HepG2 (cell line): Measurements from ENCODE around the gene WASF1. TPM values are rescaled to one million over a fixed set of nuclear protein-coding genes. Genes with fewer than 3 reads are reported as not detected.
A peak's percentile ranks its signal among the peaks of the same experiment; 100 is the strongest.

Experiments
- ATAC-seq: fragments of 200-7000 bp; cut with Tn5 transposase; 3 replicates; pipeline ENCODE4 v1.9.1; 2020; ENCODE audit warnings: mild to moderate bottlenecking, moderate library complexity
- BruUV-seq: library from RNA; stranded (reverse); fragments of 400-500 nt; replicated peaks from 2 replicates; lab custom pipeline; 2021; lab: Mats Ljungman, UMichigan
- CTCF ChIA-PET: fragments of 300-600 bp; formaldehyde crosslinking; extraction: SDS; loops from one replicate; lab custom pipeline; 2021; ENCODE audit warnings: low total read pairs, inconsistent platforms, low intra/inter-chr PET ratio; lab: Yijun Ruan, JAX
- POLR2A ChIA-PET: fragments of 350-600 bp; sonication (Branson Sonifier 250); formaldehyde crosslinking; loops from one replicate; lab custom pipeline; 2020; ENCODE audit warnings: antibody characterized with exemption, inconsistent platforms; lab: Yijun Ruan, JAX
- DNase-seq: peaks from one replicate; pipeline ENCODE4 v3.0.0-alpha.2; 2015; ENCODE audit warnings: low spot score
- FAIRE-seq: peaks from 3 replicates; lab custom pipeline; 2011; peaks lifted over from hg19 to GRCh38; lab: Jason Lieb, UNC
- H2AFZ ChIP-seq: one replicate; pipeline ENCODE4 v1.6.1; 2011; ENCODE audit warnings: low read length, inconsistent platforms
- H3K27ac ChIP-seq: fragments of 300-600 bp; 3 replicates; pipeline ENCODE4 v1.8.0; 2011; ENCODE audit warnings: mixed run types, mild to moderate bottlenecking, mixed read lengths, low read length, inconsistent platforms; ENCODE audit not compliant: insufficient read depth; ENCODE audit errors: extremely low read length
- H3K27me3 ChIP-seq, 2 experiments: fragments of 200-600 bp in 1 of 2; 2 replicates in 1 of 2; 3 replicates in 1 of 2; pipeline versions ENCODE4 v1.6.0 to v1.8.0; 2011; ENCODE audit warnings: low read length in 2 of 2, mild to moderate bottlenecking in 2 of 2, moderate library complexity in 2 of 2, inconsistent platforms in 1 of 2; ENCODE audit not compliant: insufficient read depth in 2 of 2, control insufficient read depth in 1 of 2
- H3K36me3 ChIP-seq, 2 experiments: fragments of 200-600 bp in 1 of 2; replicated peaks in 1 of 2; 2 replicates in 1 of 2; 3 replicates in 1 of 2; pipeline versions ENCODE4 v1.5.1 to v1.8.0; 2011; ENCODE audit warnings: low read length in 2 of 2, inconsistent platforms in 1 of 2; ENCODE audit not compliant: insufficient read depth in 2 of 2, control insufficient read depth in 1 of 2
- H3K4me1 ChIP-seq: 2 replicates; pipeline ENCODE4 v1.5.1; 2012; ENCODE audit warnings: low read length, inconsistent platforms; ENCODE audit not compliant: insufficient read depth
- H3K4me2 ChIP-seq: 2 replicates; pipeline ENCODE4 v1.6.0; 2011; ENCODE audit warnings: low read depth, low read length, inconsistent platforms
- H3K4me3 ChIP-seq, 3 experiments: fragments of 200-600 bp in 1 of 3; sonication (generic), shearing (Covaris generic) in 1 of 3; replicated peaks in 1 of 3; 2 replicates each; pipeline ENCODE4 v1.5.1; 2011 to 2016; ENCODE audit warnings: low read length in 3 of 3, inconsistent platforms in 2 of 3, low read depth in 2 of 3, mild to moderate bottlenecking in 2 of 3, control low read depth in 1 of 3, mixed read lengths in 1 of 3; ENCODE audit not compliant: insufficient read depth in 1 of 3
- H3K79me2 ChIP-seq: one replicate; pipeline ENCODE4 v1.6.1; 2011; ENCODE audit warnings: low read length, inconsistent platforms; ENCODE audit not compliant: insufficient read depth
- H3K9ac ChIP-seq: 2 replicates; pipeline ENCODE4 v1.6.0; 2011; ENCODE audit warnings: mild to moderate bottlenecking, low read depth, low read length, inconsistent platforms; ENCODE audit not compliant: insufficient read depth
- H3K9me3 ChIP-seq: 2 replicates; pipeline ENCODE4 v1.5.1; 2012; ENCODE audit warnings: mild to moderate bottlenecking, low read length
- H4K20me1 ChIP-seq: 2 replicates; pipeline ENCODE4 v1.6.0; 2011; ENCODE audit warnings: inconsistent platforms, mild to moderate bottlenecking, low read length, moderate library complexity; ENCODE audit not compliant: insufficient read depth
- BCL6 ChIP-seq: IDR thresholded peaks from 2 replicates; pipeline ENCODE4 v1.6.1; 2016; ENCODE audit warnings: missing genetic modification reagents, missing compliant biosample characterization
- EED ChIP-seq: sonication (generic); formaldehyde crosslinking; IDR thresholded peaks from 2 replicates; pipeline ENCODE4 v1.5.0; 2020; ENCODE audit warnings: mild to moderate bottlenecking, missing genetic modification reagents
- KDM5B ChIP-seq: sonication (generic); formaldehyde crosslinking; IDR thresholded peaks from 2 replicates; pipeline ENCODE4 v1.4.0; 2020; ENCODE audit warnings: missing genetic modification reagents, mild to moderate bottlenecking, borderline replicate concordance
- MEIS1 ChIP-seq: sonication (generic); formaldehyde crosslinking; IDR thresholded peaks from 2 replicates; pipeline ENCODE4 v1.9.0; 2021; ENCODE audit warnings: mild to moderate bottlenecking, missing genetic modification reagents, moderate library complexity, borderline replicate concordance
- MIXL1 ChIP-seq: IDR thresholded peaks from 2 replicates; pipeline ENCODE4 v1.6.1; 2016
- NRL ChIP-seq: sonication (generic); formaldehyde crosslinking; IDR thresholded peaks from 2 replicates; pipeline ENCODE4 v1.5.0; 2020; ENCODE audit warnings: missing genetic modification reagents, mild to moderate bottlenecking, moderate library complexity, borderline replicate concordance
- PPARG ChIP-seq: conservative IDR thresholded peaks from 2 replicates; pipeline ENCODE4 v1.6.1; 2016; ENCODE audit warnings: missing biosample characterization, missing genetic modification reagents
- SMARCE1 ChIP-seq: fragments of 450-650 bp; IDR thresholded peaks from 2 replicates; pipeline ENCODE4 v1.6.1; 2017; ENCODE audit warnings: borderline replicate concordance
- ZNF552 ChIP-seq: sonication (generic); formaldehyde crosslinking; IDR thresholded peaks from 2 replicates; pipeline ENCODE4 v1.9.0; 2022; ENCODE audit warnings: missing genetic modification reagents, mild to moderate bottlenecking, borderline replicate concordance
- ZNF615 ChIP-seq: sonication (generic); formaldehyde crosslinking; IDR thresholded peaks from 2 replicates; pipeline ENCODE4 v1.5.0; 2020; ENCODE audit warnings: mild to moderate bottlenecking, missing genetic modification reagents, borderline replicate concordance
- WGBS: methylation state at CpG from one replicate; pipeline ENCODE4 v1.1.6; 2017; ENCODE audit warnings: low lambda C conversion rate; 5-methylcytosine and 5-hydroxymethylcytosine counted together
- in situ Hi-C: cut with HindIII; loops from 2 replicates; pipeline ENCODE4 v1.10.0; 2017; ENCODE audit warnings: low pct_unique_long_range_greater_than_20kb; ENCODE audit not compliant: extremely low pct_ligation_motif_present
- intact Hi-C: fragments of 100-400 bp; cut with micrococcal nuclease; formaldehyde crosslinking; loops from one replicate; pipeline ENCODE4 v1.10.0; 2022; ENCODE audit not compliant: unreplicated experiment
- polyA plus RNA-seq, 8 experiments: library from polyadenylated mRNA; depleted of rRNA in 3 of 8; stranded (reverse) in 7 of 8; unstranded in 1 of 8; fragments of >200 nt; fragmentation: Illumina TruSeq in 4 of 8; extraction: Trizol in 4 of 8; gene quantifications; 2 replicates each; pipeline versions ENCODE4 v1.2.1 to v1.2.3, GENCODE V29; 2011 to 2016; ENCODE audit warnings: low read depth in 4 of 8, missing spikeins in 1 of 8, mixed read lengths in 1 of 8; ENCODE audit not compliant: insufficient read depth in 1 of 8
- total RNA-seq, 5 experiments: library from RNA; depleted of rRNA; stranded (reverse); fragments of >200 nt; fragmentation: Illumina TruSeq; extraction: Trizol; gene quantifications; 2 replicates each; pipeline ENCODE4 v1.2.3, GENCODE V29; 2016; ENCODE audit warnings: low read depth in 1 of 5
- TF ChIP-seq, protein P1 (sequence below): IDR thresholded peaks from 2 replicates; pipeline ENCODE4 v1.6.1; 2016; ENCODE audit warnings: mild to moderate bottlenecking
- TF ChIP-seq, protein P2 (sequence below): sonication (generic); formaldehyde crosslinking; IDR thresholded peaks from 2 replicates; pipeline ENCODE4 v1.4.0; 2020; ENCODE audit warnings: mild to moderate bottlenecking, missing genetic modification reagents
- TF ChIP-seq, protein P3 (sequence below): sonication (generic); formaldehyde crosslinking; IDR thresholded peaks from 2 replicates; pipeline ENCODE4 v1.4.0; 2020; ENCODE audit warnings: missing genetic modification reagents, mild to moderate bottlenecking, borderline replicate concordance
- TF ChIP-seq, protein P4 (sequence below), 2 experiments: sonication (generic) in 1 of 2; formaldehyde crosslinking in 1 of 2; IDR thresholded peaks; 2 replicates each; pipeline versions ENCODE4 v1.5.1 to v1.6.1; 2011 to 2020; ENCODE audit warnings: borderline replicate concordance in 1 of 2, low read depth in 1 of 2, low read length in 1 of 2, mild to moderate bottlenecking in 1 of 2, missing genetic modification reagents in 1 of 2, moderate library complexity in 1 of 2

The WASF1 gene
- total and polyA plus RNA-seq, 2 of the 13 experiments (the other 11 are each of a cell fraction or from before 2014, with no cell fraction given) = 8.5 to 17.3 TPM

DNA sequence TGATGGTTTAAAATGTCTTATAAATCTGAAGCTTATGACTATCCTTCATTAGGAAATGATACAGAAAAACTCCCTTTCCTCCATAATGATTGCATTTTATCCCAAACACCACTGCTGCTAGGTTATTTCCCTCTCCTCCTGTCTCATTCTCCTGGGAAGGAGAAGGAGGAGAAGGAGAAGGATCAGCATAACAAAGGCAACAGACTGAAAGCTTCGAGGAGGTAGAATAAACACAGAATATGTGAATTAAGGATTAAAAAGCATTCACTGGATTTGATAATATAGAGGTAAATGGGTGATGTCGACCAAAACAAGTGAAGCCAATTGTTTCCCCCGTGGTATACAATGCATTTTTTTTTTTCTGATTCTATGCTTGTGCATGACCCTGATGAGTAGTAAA lies 82.0 kb downstream of the WASF1 start:
- ChIA-PET CTCF (no interaction called here), POLR2A (no interaction called here)
- intact Hi-C loops (no loop called here), in situ Hi-C loops (no loop called here)
- 79% methylated on average over 3 of the region's 3 CpGs for WGBS
- DNase-seq (no peak), ATAC-seq (no peak), FAIRE-seq (no peak)
- Histone ChIP-seq H3K9ac (no peak overlapping the region), H3K4me2 (no peak overlapping the region; the same call in 1 of the 2 replicates), H3K79me2 (no peaks in the 10 kb centered on the region), H3K4me1 (peaks cover 21% of the 10 kb centered on the region), H3K4me3 (no peak overlapping the region), H3K27ac (peak overlapping the region; percentile 23), H3K36me3 (peaks cover 6 to 11% of the 10 kb centered on the region in 2 experiments; a peak in 4 of 5 replicates), H3K9me3 (no peaks in the 10 kb centered on the region), H2AFZ (no peak overlapping the region), H4K20me1 (no peaks in the 10 kb centered on the region), H3K27me3 (no peaks in the 10 kb centered on the region)
- BruUV-seq = no TSS peak
- TF ChIP-seq, protein P1, sequence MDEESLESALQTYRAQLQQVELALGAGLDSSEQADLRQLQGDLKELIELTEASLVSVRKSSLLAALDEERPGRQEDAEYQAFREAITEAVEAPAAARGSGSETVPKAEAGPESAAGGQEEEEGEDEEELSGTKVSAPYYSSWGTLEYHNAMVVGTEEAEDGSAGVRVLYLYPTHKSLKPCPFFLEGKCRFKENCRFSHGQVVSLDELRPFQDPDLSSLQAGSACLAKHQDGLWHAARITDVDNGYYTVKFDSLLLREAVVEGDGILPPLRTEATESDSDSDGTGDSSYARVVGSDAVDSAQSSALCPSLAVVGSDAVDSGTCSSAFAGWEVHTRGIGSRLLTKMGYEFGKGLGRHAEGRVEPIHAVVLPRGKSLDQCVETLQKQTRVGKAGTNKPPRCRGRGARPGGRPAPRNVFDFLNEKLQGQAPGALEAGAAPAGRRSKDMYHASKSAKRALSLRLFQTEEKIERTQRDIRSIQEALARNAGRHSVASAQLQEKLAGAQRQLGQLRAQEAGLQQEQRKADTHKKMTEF = no peak
- no peak for TF ChIP-seq NRL
- no peak for TF ChIP-seq ZNF552
- no peak for TF ChIP-seq SMARCE1
- no peak for TF ChIP-seq BCL6 (CRISPR knock-in tag)
- TF ChIP-seq MIXL1 (CRISPR knock-in tag) = no peak
- TF ChIP-seq MEIS1 (CRISPR knock-in tag) = no peak

DNA sequence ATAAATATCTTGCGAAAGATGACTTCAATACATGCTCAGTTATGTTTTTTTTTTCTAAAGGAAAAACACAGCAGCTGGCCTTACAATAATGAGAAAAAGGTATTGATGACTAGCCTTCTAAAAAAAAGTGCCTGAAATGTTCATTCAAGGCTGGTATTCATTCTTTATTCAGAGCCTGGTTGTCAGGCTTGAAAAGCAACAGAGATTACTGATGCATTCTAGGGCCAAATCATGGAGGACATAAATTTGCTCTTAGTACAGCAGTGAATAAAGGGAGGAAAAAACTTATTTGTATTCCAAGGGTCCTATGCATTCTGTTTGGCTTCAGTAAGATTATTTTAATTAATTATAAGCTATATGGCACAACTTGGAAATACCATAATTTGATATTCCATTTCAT lies 83.5 kb downstream of the WASF1 start:
- CTCF ChIA-PET = no interaction called here
- in situ Hi-C loops = no loop called here
- H3K27ac ChIP-seq = no peak overlapping the region
- no peak for TF ChIP-seq ZNF615 (CRISPR knock-in tag)
- TF ChIP-seq, protein P2, sequence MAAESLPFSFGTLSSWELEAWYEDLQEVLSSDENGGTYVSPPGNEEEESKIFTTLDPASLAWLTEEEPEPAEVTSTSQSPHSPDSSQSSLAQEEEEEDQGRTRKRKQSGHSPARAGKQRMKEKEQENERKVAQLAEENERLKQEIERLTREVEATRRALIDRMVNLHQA (CRISPR knock-in tag) = no peak
- no peak for TF ChIP-seq KDM5B (CRISPR knock-in tag)
- TF ChIP-seq EED (CRISPR knock-in tag) = no peak
- TF ChIP-seq, protein P3, sequence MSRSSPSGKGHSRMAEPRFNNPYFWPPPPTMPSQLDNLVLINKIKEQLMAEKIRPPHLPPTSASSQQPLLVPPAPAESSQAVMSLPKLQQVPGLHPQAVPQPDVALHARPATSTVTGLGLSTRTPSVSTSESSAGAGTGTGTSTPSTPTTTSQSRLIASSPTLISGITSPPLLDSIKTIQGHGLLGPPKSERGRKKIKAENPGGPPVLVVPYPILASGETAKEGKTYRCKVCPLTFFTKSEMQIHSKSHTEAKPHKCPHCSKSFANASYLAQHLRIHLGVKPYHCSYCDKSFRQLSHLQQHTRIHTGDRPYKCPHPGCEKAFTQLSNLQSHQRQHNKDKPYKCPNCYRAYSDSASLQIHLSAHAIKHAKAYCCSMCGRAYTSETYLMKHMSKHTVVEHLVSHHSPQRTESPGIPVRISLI (CRISPR knock-in tag) = no peak
- no peak for TF ChIP-seq PPARG (CRISPR knock-in tag)
- TF ChIP-seq, protein P4, sequence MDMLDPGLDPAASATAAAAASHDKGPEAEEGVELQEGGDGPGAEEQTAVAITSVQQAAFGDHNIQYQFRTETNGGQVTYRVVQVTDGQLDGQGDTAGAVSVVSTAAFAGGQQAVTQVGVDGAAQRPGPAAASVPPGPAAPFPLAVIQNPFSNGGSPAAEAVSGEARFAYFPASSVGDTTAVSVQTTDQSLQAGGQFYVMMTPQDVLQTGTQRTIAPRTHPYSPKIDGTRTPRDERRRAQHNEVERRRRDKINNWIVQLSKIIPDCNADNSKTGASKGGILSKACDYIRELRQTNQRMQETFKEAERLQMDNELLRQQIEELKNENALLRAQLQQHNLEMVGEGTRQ (IDR thresholded peaks at IDR 0.05; ENCODE audit: low read depth, low read length) = no peak
- TF ChIP-seq, protein P4 (CRISPR knock-in tag; IDR thresholded peaks at IDR 0.05; ENCODE audit: borderline replicate concordance) = no peak

More for the DNA sequence above, 83.5 kb downstream of the WASF1 start:
- POLR2A ChIA-PET = no interaction called here
- H3K4me3 ChIP-seq = no peak overlapping the region
- H4K20me1 ChIP-seq = no peaks in the 10 kb centered on the region
- FAIRE-seq (no peak), DNase-seq (no peak), ATAC-seq (no peak)
- H3K27me3 ChIP-seq = no peaks in the 10 kb centered on the region
- H3K9ac ChIP-seq = no peak overlapping the region
- no peak overlapping the region for H3K4me2 ChIP-seq
- H3K9me3 ChIP-seq = no peaks in the 10 kb centered on the region
- BruUV-seq = no TSS peak
- no peak overlapping the region for H2AFZ ChIP-seq
- WGBS = 93% methylated on average over 1 of the region's 1 CpG
- H3K36me3 ChIP-seq = no peaks in the 10 kb centered on the region; a peak in 1 of 5 replicates
- H3K79me2 ChIP-seq = no peaks in the 10 kb centered on the region
- H3K4me1 ChIP-seq = peaks cover 21% of the 10 kb centered on the region
- intact Hi-C loops = no loop called here
